Activated naive CD4-positive, alpha-beta T cell treated with anti-CD3 and anti-CD28 coated beads for 36 hours (primary cell): ENCODE data around the gene RBM34. TPM values are rescaled to one million over a fixed set of nuclear protein-coding genes. Genes with fewer than 3 reads are reported as not detected.
"Not testable (repeated sequence)": the region's sequence is repeated elsewhere in the genome, so short reads cannot be mapped to it uniquely, and the experiment has no call there.

ENCODE experiments used
- CTCF ChIA-PET: fragments of 350-600 bp; sonication (Branson Sonifier 250); formaldehyde crosslinking; loops from one replicate; lab custom pipeline; 2021; ENCODE audit warnings: antibody characterized with exemption; lab: Charles Lee
- DNase-seq: peaks from one replicate; pipeline ENCODE4 v3.0.0-alpha.2; 2020
- H3K27ac Mint-ChIP-seq: one replicate; pipeline ENCODE4 v1.8.0; 2021; ENCODE audit warnings: mild to moderate bottlenecking, mixed read lengths
- H3K27me3 Mint-ChIP-seq: one replicate; pipeline ENCODE4 v1.8.0; 2021; ENCODE audit warnings: low read depth, mixed read lengths
- H3K36me3 Mint-ChIP-seq: one replicate; pipeline ENCODE4 v1.8.0; 2021; ENCODE audit warnings: low read depth, mixed read lengths
- H3K4me1 Mint-ChIP-seq: one replicate; pipeline ENCODE4 v1.8.0; 2021; ENCODE audit warnings: low read depth, mixed read lengths
- H3K4me3 Mint-ChIP-seq: one replicate; pipeline ENCODE4 v1.8.0; 2021; ENCODE audit warnings: mild to moderate bottlenecking, moderate library complexity, mixed read lengths
- H3K9me3 Mint-ChIP-seq: one replicate; pipeline ENCODE4 v1.8.0; 2021; ENCODE audit warnings: mixed read lengths
- intact Hi-C: fragments of 100-400 bp; cut with micrococcal nuclease; formaldehyde crosslinking; loops from one replicate; pipeline ENCODE4 v1.15.1; 2023
- total RNA-seq, 2 experiments: library from RNA; stranded (reverse); gene quantifications; one replicate each; pipeline ENCODE4 v1.2.3, GENCODE V29; 2021

RBM34 gene
- total RNA-seq, 2 experiments from 2014 or later, result 104 TPM

- H3K27me3 Mint-ChIP-seq, result no peaks in the 10 kb centered on the region
- no peak overlapping the region for H3K27ac Mint-ChIP-seq
- intact Hi-C loops, result no loop called here
- no peak for DNase-seq
- CTCF ChIA-PET, result interaction anchor here (0.9 kb wide), 1 partner anchor 23 kb away, joined by 4 read pairs; no protein-coding TSS in a partner anchor
- peaks cover 4% of the 10 kb centered on the region for H3K4me1 Mint-ChIP-seq
- H3K9me3 Mint-ChIP-seq, result no peaks in the 10 kb centered on the region
- H3K36me3 Mint-ChIP-seq, result peaks cover 16% of the 10 kb centered on the region
- H3K4me3 Mint-ChIP-seq, result no peak overlapping the region
Observed at GRCh38 chr1:235176486-235176885, 15.4 kb upstream of the RBM34 start.

GRCh38 chr1:235169986-235170385, 8.9 kb upstream of the RBM34 start:
- no peak for DNase-seq
- Mint-ChIP-seq H3K4me1 (no peaks in the 10 kb centered on the region), H3K27ac (no peak overlapping the region), H3K27me3 (no peaks in the 10 kb centered on the region), H3K9me3 (no peaks in the 10 kb centered on the region), H3K36me3 (peaks cover 11% of the 10 kb centered on the region), H3K4me3 (no peak overlapping the region)
- intact Hi-C loops, result loop anchor here (10.0 kb wide), 1 partner anchor 1625 kb away; the partner anchor contains the start of gene MTR
- CTCF ChIA-PET, result interaction anchor here (1.2 kb wide), 1 partner anchor 7 kb away, joined by 3 read pairs; no protein-coding TSS in a partner anchor

- H3K4me3 Mint-ChIP-seq, result no peak overlapping the region
- DNase-seq, result no peak
- no peak overlapping the region for H3K27ac Mint-ChIP-seq
- intact Hi-C loops, result loop anchor here (10.0 kb wide), 1 partner anchor 1626 kb away; the partner anchor contains the start of gene MTR
- H3K36me3 Mint-ChIP-seq, result peaks cover 9% of the 10 kb centered on the region
- CTCF ChIA-PET, result interaction anchor here (0.6 to 1.0 kb wide), 2 partner anchors 7 to 248 kb away, joined by 3 read pairs; partner anchors contain the start of gene RBM34
- no peaks in the 10 kb centered on the region for H3K27me3 Mint-ChIP-seq
- H3K9me3 Mint-ChIP-seq, result peaks cover 3% of the 10 kb centered on the region
- H3K4me1 Mint-ChIP-seq, result no peaks in the 10 kb centered on the region
Observed at GRCh38 chr1:235168375-235168774, 7.3 kb upstream of the RBM34 start.

DNA sequence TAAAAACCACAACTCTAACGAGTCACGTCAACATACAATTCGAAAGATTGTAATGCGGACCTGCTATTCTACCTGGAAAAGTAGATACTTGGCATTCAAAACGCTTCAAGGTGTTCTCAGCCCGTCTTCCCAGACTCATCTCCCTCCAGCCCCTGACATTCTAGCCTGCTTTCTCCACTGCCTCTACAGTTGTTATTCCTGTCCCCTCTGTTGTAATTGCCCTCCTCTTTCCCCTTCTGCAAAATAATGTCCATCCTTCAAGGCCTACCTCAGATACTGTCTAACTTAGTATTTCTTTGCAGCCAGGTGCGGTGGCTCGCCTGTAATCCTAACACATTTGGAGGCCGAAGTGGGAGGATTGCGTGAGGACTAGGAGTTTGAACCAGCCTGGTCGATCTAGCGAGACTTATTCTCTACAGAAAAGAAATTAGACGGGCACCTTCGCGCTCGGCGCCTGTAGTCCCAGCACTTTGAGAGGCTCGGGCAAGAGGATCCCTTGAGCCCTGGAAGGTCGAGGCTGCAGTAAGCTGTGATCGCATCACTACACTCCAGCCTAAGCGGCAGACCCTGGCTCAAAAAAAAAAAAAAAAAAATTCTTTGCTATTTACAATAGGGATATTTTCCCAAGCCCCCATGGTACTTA, 756 bp upstream of the RBM34 start:
- H3K4me1 Mint-ChIP-seq, result peaks cover 26% of the 10 kb centered on the region
- H3K4me3 Mint-ChIP-seq, result peak overlapping the region; percentile 100
- H3K27me3 Mint-ChIP-seq, result no peaks in the 10 kb centered on the region
- peak overlapping the region; percentile 99 for H3K27ac Mint-ChIP-seq
- intact Hi-C loops, result loop anchor here (1.0 to 10.0 kb wide), 9 partner anchors 34 to 1633 kb away; partner anchors contain the start of genes ARID4B, B3GALNT2, GGPS1 and LGALS8
- peaks cover 3% of the 10 kb centered on the region for H3K9me3 Mint-ChIP-seq
- CTCF ChIA-PET, result interaction anchor here (0.6 to 1.5 kb wide), 2 partner anchors 18 to 57 kb away, joined by 4 to 5 read pairs; no protein-coding TSS in a partner anchor
- peaks cover 18% of the 10 kb centered on the region for H3K36me3 Mint-ChIP-seq
- DNase-seq, result no peak

GRCh38 chr1:235160383-235160956, 580 bp downstream of the RBM34 start:
- Mint-ChIP-seq H3K4me3 (peak overlapping the region; percentile 100), H3K9me3 (peaks cover 3% of the 10 kb centered on the region), H3K27ac (peak overlapping the region; percentile 99), H3K27me3 (no peaks in the 10 kb centered on the region), H3K36me3 (peaks cover 22% of the 10 kb centered on the region), H3K4me1 (peaks cover 26% of the 10 kb centered on the region)
- no peak for DNase-seq
- intact Hi-C loops, result loop anchor here (2.0 to 10.0 kb wide), 3 partner anchors 206 to 1634 kb away; partner anchors contain the start of genes LGALS8, MTR and TBCE
- CTCF ChIA-PET, result interaction anchor here (0.7 to 1.3 kb wide), 5 partner anchors 8 to 344 kb away, joined by 3 to 5 read pairs (median 4); no protein-coding TSS in a partner anchor

GRCh38 chr1:235159930-235160329, 1.1 kb downstream of the RBM34 start:
- DNase-seq, H3K9me3 Mint-ChIP-seq, H3K27me3 Mint-ChIP-seq: not testable (repeated sequence)
- peak overlapping the region; percentile 100 for H3K4me3 Mint-ChIP-seq
- H3K36me3 Mint-ChIP-seq, result peaks cover 23% of the 10 kb centered on the region
- CTCF ChIA-PET, result interaction anchor here (1.3 kb wide), 1 partner anchor 57 kb away, joined by 4 read pairs; no protein-coding TSS in a partner anchor
- intact Hi-C loops, result loop anchor here (2.0 to 10.0 kb wide), 3 partner anchors 207 to 1635 kb away; partner anchors contain the start of genes LGALS8, MTR and TBCE
- peak overlapping the region; percentile 76 for H3K27ac Mint-ChIP-seq
- H3K4me1 Mint-ChIP-seq, result peaks cover 26% of the 10 kb centered on the region

- not testable (repeated sequence) for H3K9me3 Mint-ChIP-seq, H3K27me3 Mint-ChIP-seq
- H3K27ac Mint-ChIP-seq, result peak overlapping the region; percentile 10
Observed at GRCh38 chr1:235159284-235159683, 1.8 kb downstream of the RBM34 start.

DNA sequence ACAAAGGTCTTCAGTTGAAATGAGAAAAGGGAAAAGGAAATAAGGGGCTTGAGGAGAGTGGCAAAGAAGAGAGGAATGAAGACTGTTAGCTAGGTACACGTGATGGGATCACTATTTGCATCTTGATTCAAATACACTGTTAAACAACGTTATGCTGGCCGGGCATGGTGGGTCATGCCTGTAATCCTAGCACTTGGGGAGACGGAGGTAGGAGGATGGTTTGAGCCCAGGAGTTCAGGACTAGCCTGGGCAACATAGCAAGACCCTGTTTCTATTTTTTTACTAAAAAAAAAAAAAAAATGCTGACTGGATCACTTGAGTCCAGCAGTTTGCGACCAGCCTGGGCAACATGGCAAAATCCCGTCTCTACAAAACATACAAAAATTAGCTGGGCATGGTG, 2.4 kb downstream of the RBM34 start:
- no peak for DNase-seq
- intact Hi-C loops, result no loop called here
- Mint-ChIP-seq H3K36me3 (peaks cover 31% of the 10 kb centered on the region), H3K4me3 (no peak overlapping the region), H3K9me3 (no peaks in the 10 kb centered on the region), H3K27ac (no peak overlapping the region), H3K4me1 (peaks cover 33% of the 10 kb centered on the region), H3K27me3 (no peaks in the 10 kb centered on the region)
- CTCF ChIA-PET, result interaction anchor here (0.6 to 0.8 kb wide), 3 partner anchors 33 to 258 kb away, joined by 4 to 7 read pairs (median 4); no protein-coding TSS in a partner anchor

More at GRCh38 chr1:235159284-235159683, 1.8 kb downstream of the RBM34 start:
- CTCF ChIA-PET, result interaction anchor here (0.6 to 0.8 kb wide), 3 partner anchors 32 to 257 kb away, joined by 4 to 7 read pairs (median 4); no protein-coding TSS in a partner anchor
- peaks cover 26% of the 10 kb centered on the region for H3K36me3 Mint-ChIP-seq
- H3K4me3 Mint-ChIP-seq, result peak overlapping the region; percentile 100
- intact Hi-C loops, DNase-seq: not testable (repeated sequence)
- H3K4me1 Mint-ChIP-seq, result peaks cover 33% of the 10 kb centered on the region

- no peak overlapping the region for H3K4me3 Mint-ChIP-seq
- intact Hi-C loops, result no loop called here
- DNase-seq, result no peak
- CTCF ChIA-PET, result interaction anchor here (0.5 to 1.7 kb wide), 4 partner anchors 10 to 259 kb away, joined by 3 to 7 read pairs (median 4); no protein-coding TSS in a partner anchor
- no peaks in the 10 kb centered on the region for H3K27me3 Mint-ChIP-seq
- peaks cover 38% of the 10 kb centered on the region for H3K4me1 Mint-ChIP-seq
- no peaks in the 10 kb centered on the region for H3K9me3 Mint-ChIP-seq
- peaks cover 40% of the 10 kb centered on the region for H3K36me3 Mint-ChIP-seq
- no peak overlapping the region for H3K27ac Mint-ChIP-seq
Observed at GRCh38 chr1:235157150-235157549, 3.9 kb downstream of the RBM34 start.

- peaks cover 40% of the 10 kb centered on the region for H3K36me3 Mint-ChIP-seq
- peaks cover 33% of the 10 kb centered on the region for H3K4me1 Mint-ChIP-seq
- CTCF ChIA-PET, result interaction anchor here (0.6 to 1.7 kb wide), 3 partner anchors 24 to 260 kb away, joined by 3 to 7 read pairs (median 3); no protein-coding TSS in a partner anchor
- H3K27ac Mint-ChIP-seq, result no peak overlapping the region
- intact Hi-C loops, result no loop called here
- no peak overlapping the region for H3K4me3 Mint-ChIP-seq
- no peaks in the 10 kb centered on the region for H3K27me3 Mint-ChIP-seq
- DNase-seq, result no peak
- H3K9me3 Mint-ChIP-seq, result no peaks in the 10 kb centered on the region
Observed at GRCh38 chr1:235156740-235157139, 4.3 kb downstream of the RBM34 start.

GRCh38 chr1:235156265-235156664, 4.8 kb downstream of the RBM34 start:
- intact Hi-C loops, result no loop called here
- H3K4me1 Mint-ChIP-seq, result peaks cover 33% of the 10 kb centered on the region
- H3K4me3 Mint-ChIP-seq, result no peak overlapping the region
- CTCF ChIA-PET, result interaction anchor here (0.6 to 1.7 kb wide), 3 partner anchors 25 to 260 kb away, joined by 3 to 7 read pairs (median 3); no protein-coding TSS in a partner anchor
- no peak overlapping the region for H3K27ac Mint-ChIP-seq
- H3K36me3 Mint-ChIP-seq, result peaks cover 43% of the 10 kb centered on the region
- no peak for DNase-seq
- H3K27me3 Mint-ChIP-seq, result no peaks in the 10 kb centered on the region
- no peaks in the 10 kb centered on the region for H3K9me3 Mint-ChIP-seq

DNA sequence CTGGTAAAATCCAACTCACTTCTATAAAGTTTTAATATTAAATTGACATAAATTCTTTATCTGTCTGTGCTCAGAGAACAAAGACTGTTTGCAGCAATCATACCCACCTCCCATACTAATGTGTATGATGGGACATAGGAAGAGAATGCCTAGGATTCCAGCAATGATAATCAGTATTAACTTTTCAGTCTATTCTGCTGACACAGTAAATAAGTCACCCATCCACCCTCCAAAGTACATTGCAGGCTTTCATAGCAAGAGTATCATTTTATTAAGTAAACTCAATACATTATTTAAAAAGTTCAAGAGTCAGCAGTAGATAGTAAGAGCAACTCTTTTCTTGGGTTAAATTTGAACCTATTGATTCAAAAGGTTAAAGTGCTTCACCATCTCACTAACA, 8.8 kb downstream of the RBM34 start:
- no peak overlapping the region for H3K27ac Mint-ChIP-seq
- CTCF ChIA-PET, result interaction anchor here (0.6 to 1.2 kb wide), 4 partner anchors 8 to 89 kb away, joined by 3 to 5 read pairs (median 5); partner anchors contain the start of gene RBM34
- peaks cover 34% of the 10 kb centered on the region for H3K4me1 Mint-ChIP-seq
- peaks cover 43% of the 10 kb centered on the region for H3K36me3 Mint-ChIP-seq
- H3K4me3 Mint-ChIP-seq, result no peak overlapping the region
- H3K27me3 Mint-ChIP-seq, result no peaks in the 10 kb centered on the region
- no peaks in the 10 kb centered on the region for H3K9me3 Mint-ChIP-seq
- intact Hi-C loops, result no loop called here
- no peak for DNase-seq
